SIG-M5 treated with dmso at 0.1 percent for 504 hours (cell line): Measurements from ENCODE around the gene NUPR1.
"Not testable (repeated sequence)": the region's sequence is repeated elsewhere in the genome, so short reads cannot be mapped to it uniquely, and the experiment has no call there.

Experiments
- DNase-seq: peaks from one replicate; lab custom pipeline; 2025; ENCODE audit not compliant: unreplicated experiment; lab: John Stamatoyannopoulos, UW

NUPR1 gene

DNA sequence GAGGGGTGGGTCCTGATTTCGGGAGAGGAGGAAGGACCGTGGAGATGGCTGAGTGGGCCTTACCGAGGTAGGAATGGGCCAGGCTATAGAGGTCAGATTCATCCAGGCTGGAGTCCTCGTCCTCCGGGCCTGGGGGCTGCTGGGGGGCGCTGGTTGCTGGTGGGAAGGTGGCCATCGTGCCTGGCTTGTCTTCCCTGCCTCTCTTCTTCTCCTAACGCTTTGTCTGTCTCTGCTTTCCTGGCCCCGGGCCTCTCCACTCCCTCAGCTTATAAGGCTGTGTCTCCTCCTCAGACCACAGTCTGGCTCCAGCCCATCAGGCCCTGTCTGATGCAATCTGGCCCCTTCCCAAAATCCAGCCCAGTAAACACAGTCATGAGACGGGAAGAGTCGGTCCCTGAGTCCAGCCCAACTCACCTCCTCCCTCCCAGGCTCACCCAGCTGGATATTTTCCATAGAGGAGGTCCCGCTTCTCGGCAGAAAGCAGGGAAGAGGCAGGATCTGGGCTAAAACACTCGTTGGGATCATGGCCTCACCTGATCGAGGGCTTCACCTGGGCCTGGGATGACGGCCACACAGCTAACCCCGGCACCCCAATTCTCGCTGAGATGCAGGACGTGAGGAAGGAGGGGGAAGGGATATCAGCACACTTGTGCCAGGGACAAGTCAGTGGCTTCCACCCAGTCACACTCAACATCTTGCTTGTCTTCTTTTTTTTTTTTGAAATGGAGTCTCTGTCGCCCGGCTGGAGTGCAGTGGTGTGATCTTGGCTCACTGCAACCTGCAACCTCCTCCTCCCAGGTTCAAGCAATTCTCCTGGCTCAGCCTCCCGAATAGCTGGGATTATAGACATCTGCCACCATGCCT, at the start of gene NUPR1:
TSS of gene NUPR1 (minus strand) at position 242 of the 864 bp plus-strand sequence. CDS start at position 175, 67 bp downstream.
- DNase-seq = no peak

GRCh38 chr16:28587386-28587785, 48.6 kb upstream of the NUPR1 start:
- no peak for DNase-seq

DNA sequence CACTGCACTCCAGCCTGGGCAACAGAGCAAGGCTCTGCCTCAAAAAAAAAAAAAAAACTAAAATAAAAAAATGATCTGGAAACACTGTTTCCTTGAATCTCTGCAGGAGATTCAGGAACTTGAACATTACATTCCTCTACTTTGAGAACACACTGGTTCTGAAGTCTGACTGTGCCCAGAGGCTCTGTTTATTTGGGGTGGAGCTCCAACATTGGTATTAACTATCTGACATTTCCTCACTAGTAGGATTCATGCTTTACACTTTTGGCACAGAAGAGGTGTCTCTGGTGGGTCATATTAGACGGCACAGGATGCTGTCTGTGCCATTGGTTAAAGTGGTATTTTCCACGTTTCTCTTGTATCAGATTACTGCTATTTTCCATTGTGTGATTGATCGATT, 47.7 kb upstream of the NUPR1 start:
- DNase-seq = no peak

- DNase-seq = no peak
These were observed 46.9 kb upstream of the NUPR1 start for GRCh38 chr16:28585674-28586073.

GRCh38 chr16:28580726-28581315, 42.0 kb upstream of the NUPR1 start:
- DNase-seq = no peak

- no peak for DNase-seq
These were observed 36.8 kb upstream of the NUPR1 start for GRCh38 chr16:28575446-28576109.

- no peak for DNase-seq
These were observed 36.2 kb upstream of the NUPR1 start for GRCh38 chr16:28574925-28575324.

DNA sequence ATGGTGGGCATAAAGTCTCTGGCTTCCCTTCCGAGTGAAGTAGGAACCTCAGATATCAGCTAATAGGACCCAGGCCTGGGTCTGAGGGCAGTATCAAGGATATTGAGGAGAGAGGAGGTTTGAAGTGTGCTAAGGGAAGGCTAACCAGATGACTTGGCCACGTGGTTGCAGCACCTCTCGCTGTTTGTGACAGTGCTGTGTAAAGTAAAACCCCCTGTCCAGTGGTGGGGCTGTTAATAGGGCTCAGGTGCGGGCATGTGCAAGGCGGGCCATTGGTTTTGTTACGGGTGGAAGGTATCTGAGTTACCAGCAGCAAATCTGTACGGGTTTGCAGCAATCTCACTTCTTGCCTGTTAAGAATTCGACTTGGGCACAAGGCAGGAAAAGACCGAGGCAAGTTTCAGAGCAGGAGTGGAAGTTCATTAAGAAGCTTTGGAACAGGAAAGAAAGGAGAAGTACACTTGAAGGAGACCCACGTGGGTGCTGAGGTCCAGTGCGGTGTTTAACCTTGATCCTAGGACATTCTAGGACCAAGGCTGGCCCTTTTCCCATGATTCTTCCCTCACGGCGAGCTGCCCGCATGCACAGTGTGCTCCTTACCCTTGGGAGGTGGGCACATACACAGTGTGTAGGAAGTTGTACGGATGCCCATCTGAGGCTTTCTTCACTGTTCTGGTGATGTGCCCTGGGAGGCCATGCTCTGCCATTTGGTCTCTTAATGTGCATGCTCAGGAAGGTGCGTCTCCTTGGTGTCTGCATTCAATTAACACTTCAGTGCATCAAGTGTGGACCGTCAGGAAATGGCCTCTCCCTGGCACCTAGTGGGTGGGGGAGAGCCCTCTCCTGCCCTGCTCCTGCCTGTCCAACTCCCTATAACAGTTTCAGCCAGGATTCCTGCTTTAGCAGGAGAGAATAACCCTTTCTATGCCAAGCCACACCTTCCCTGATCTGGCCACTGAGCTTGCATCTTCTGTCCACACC, 35.3 kb upstream of the NUPR1 start:
- DNase-seq = no peak

- no peak for DNase-seq
These were observed 34.1 kb upstream of the NUPR1 start for GRCh38 chr16:28572696-28573510.

DNA sequence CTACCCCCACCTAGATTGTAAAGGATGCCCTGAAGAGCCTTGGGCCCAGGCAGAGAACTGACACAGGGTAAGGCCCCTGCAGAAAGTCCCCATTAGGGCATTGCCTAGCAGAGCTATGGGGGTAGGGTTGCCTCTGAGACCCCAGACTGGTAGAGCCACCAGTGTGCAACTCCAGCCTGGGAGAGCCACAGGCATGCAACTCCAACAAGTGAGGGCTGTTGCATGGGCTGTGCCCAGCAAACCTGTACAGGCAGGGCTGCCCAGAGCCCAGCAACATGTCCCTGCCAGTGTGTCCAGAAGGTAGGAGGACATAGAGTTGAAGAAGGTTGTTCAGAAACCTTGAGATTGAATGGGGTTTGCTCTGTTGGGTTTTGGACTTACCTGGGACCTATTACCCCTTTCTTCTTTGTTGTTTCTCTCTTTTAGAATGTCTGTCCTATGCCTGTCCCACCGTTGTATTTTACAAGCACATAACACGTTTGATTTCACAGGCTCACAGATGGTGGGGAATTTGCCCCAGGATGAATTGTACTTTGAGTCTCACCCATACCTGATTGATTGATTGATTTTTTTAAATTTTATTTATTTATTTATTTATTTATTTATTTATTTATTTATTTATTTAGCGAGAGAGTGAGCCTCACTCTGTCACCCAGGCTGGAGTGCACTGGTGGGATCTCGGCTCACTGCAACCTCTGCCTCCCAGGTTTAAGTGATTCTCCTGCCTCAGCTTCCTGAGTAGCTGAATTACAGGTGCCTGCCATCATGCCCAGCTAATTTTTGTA, 31.4 kb upstream of the NUPR1 start:
- no peak for DNase-seq

DNA sequence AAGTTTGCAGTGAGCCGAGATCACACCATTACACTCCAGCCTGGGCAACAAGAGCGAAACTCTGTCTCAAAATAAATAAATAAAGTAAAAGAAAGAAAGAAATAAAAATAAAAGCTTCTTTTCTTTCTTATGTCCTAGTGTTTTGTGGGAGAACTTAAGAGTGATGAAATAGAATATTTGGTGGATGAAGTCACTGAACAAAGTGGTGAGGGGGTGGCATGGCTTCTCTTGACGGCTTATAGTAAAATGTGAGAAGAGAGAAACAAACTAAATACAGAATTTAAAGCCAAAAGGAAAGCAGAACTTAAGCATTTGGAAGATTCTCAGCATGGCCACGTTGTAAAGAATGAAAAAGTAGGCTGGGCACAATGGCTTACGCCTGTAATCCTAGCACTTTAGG, 30.2 kb upstream of the NUPR1 start:
- DNase-seq = no peak

DNA sequence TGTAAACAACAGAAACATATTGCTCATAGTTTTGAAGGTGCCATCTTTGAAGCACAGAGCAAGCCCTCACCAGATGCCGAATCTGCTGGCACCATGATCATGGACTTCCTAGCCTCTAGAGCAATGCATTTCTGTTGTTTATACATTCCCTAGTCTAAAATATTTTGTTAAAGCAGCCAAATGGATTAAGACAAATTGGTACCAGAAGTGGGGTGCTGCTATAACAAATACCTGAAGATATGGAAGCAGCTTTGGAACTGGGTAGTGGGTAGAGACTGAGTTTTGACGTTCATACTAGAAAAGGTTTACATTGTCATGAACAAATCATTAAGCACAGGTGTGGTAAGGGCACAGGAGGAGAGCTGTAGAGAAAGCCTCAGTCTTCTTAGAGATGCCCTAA, 28.5 kb upstream of the NUPR1 start:
- no peak for DNase-seq

DNA sequence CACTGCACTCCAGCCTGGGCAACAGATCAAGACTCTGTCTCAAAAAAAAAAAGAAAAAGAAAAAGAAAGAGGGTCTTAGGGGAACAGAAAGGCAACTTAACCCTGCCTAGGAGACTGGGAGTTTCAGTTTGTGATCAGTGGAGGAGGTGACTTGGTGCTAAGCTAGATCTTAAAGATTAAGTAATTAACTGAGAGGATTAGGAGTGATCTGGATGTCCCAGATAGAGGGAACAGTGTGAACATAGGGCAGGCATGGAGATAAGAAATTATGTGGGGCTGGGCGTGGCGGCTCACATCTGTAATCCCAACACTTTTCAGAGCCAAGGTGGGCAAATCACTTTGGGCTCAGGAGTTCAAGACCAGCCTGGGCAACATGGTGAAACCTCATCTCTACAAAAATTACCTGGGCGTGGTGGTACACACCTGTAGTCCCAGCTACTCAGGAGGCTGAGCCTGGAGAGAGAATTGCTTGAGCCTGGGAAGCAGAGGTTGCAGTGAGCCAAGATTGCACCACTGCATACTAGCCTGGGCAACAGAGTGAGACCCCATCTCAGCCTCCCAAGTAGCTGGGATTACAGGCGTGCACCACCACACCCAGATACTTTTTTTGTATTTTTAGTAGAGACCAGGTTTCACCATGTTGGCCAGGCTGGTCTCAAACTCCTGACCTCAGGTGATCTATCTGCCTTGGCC, 27.6 kb upstream of the NUPR1 start:
- DNase-seq = not testable (repeated sequence)

GRCh38 chr16:28563218-28563617, 24.4 kb upstream of the NUPR1 start:
- DNase-seq = no peak

GRCh38 chr16:28562199-28562598, 23.4 kb upstream of the NUPR1 start:
- DNase-seq = no peak

DNA sequence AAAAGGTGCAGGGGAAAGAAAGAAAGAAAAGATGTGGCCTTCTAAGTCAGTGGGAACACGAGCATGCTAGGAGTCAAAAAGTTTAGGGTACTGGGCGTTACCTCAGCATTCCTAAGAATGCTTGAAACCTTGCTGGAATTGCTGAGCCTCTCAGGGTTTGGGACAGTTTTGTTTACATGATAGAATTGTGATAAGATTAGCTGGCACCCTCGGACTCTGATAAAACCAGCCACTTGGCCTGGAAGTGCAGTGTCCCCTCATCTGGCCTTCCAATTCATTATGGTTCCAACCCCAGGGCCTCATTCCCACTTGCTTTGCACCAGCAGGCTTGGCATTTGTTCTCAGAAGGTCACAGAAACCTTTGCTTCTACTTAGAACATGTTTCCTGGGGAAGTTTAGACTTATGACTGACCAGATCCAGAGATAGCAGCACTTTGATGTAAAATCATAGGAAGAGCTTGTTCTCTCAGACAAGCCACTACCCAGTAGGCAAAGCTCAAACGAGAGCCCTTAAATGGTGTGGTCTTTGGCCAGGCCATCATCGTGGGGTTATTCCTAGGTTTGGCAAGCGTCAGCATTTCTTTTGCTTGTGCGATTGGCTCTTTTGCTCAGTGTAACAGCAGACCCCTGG, 22.9 kb upstream of the NUPR1 start:
- DNase-seq = no peak

- no peak for DNase-seq
These were observed 19.7 kb upstream of the NUPR1 start for GRCh38 chr16:28558456-28558855.

DNA sequence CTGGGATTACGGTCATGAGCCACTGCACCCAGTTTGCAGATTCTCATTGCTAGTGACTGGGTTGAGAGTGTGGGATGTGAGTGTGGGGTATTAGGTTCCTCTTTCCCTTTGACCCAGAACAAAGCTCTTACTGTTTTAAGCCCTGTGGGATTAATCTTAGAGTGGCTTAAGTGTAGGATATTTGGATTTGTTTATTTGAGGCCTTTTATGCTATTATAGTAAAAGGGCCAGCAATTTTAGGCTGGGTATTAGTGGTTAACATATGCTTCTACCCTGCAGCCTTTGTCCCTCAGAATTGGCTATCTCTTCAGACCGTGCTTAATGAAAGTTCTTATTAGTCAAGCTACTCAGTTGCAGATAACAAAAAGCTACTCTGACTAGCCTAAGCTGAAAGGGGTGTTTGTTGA, 18.1 kb upstream of the NUPR1 start:
- no peak for DNase-seq
